C1 segment of cervical spinal cord (tissue), 14 donors: ENCODE results near the gene ANKRD6.

Source experiments
- DNase-seq, 14 donors: peaks; one replicate each; lab custom pipeline; 2025; lab: John Stamatoyannopoulos, UW

ANKRD6 gene

GRCh38 chr6:89642956-89643355, 210.0 kb downstream of the ANKRD6 start:
- peak in 4 of 14 donors; percentile 5 to 39 (median 23) for DNase-seq

- DNase-seq, result peak in 8 of 14 donors; percentile 9 to 39 (median 26)
Observed at GRCh38 chr6:89643406-89643805, 210.5 kb downstream of the ANKRD6 start.

- no peak for DNase-seq
Observed at GRCh38 chr6:89644864-89645263, 211.9 kb downstream of the ANKRD6 start.

- no peak for DNase-seq
Observed at GRCh38 chr6:89649682-89650081, 216.7 kb downstream of the ANKRD6 start.

GRCh38 chr6:89650579-89650978, 217.6 kb downstream of the ANKRD6 start:
- DNase-seq, result no peak

GRCh38 chr6:89655122-89655521, 222.2 kb downstream of the ANKRD6 start:
- DNase-seq, result no peak

GRCh38 chr6:89657445-89658158, 224.7 kb downstream of the ANKRD6 start:
- DNase-seq, result no peak

- no peak for DNase-seq
Observed at GRCh38 chr6:89660981-89661380, 228.0 kb downstream of the ANKRD6 start.

GRCh38 chr6:89661559-89661958, 228.6 kb downstream of the ANKRD6 start:
- no peak for DNase-seq

GRCh38 chr6:89662659-89663223, 229.8 kb downstream of the ANKRD6 start:
- DNase-seq, result no peak

- no peak for DNase-seq
Observed at GRCh38 chr6:89667872-89668556, 235.1 kb downstream of the ANKRD6 start.

GRCh38 chr6:89669002-89669401, 236.1 kb downstream of the ANKRD6 start:
- no peak for DNase-seq

- DNase-seq, result no peak
Observed at GRCh38 chr6:89670935-89671565, 238.1 kb downstream of the ANKRD6 start.

GRCh38 chr6:89675949-89676748, 243.2 kb downstream of the ANKRD6 start:
- DNase-seq, result peak in 1 of 14 donors; percentile 18

- no peak for DNase-seq
Observed at GRCh38 chr6:89678531-89678930, 245.6 kb downstream of the ANKRD6 start.

GRCh38 chr6:89679215-89680120, 246.5 kb downstream of the ANKRD6 start:
- no peak for DNase-seq

GRCh38 chr6:89680150-89680549, 247.2 kb downstream of the ANKRD6 start:
- no peak for DNase-seq

GRCh38 chr6:89680551-89680950, 247.6 kb downstream of the ANKRD6 start:
- DNase-seq, result peak in 1 of 14 donors; percentile 29

GRCh38 chr6:89681983-89682564, 249.1 kb downstream of the ANKRD6 start:
- DNase-seq, result no peak

GRCh38 chr6:89682991-89683390, 250.0 kb downstream of the ANKRD6 start:
- no peak for DNase-seq
